M059J (cell line): Measurements from ENCODE around the gene TMEM242. TPM values are rescaled to one million over a fixed set of nuclear protein-coding genes. Genes with fewer than 3 reads are reported as not detected.

ENCODE experiments used
- DNase-seq: peaks from one replicate; pipeline ENCODE4 v3.0.0-alpha.2; 2012; ENCODE audit warnings: low read depth
- total RNA-seq: library from RNA; depleted of rRNA; stranded (reverse); fragments of >200 nt; shearing (Covaris generic); gene quantifications from 2 replicates; pipeline ENCODE4 v1.2.3, GENCODE V29; 2014

Gene TMEM242
- total RNA-seq, 1 experiment from 2014 or later, result 11.8 TPM

- no peak for DNase-seq
Measured at GRCh38 chr6:157271911-157272310, 51.4 kb downstream of the TMEM242 start.

- DNase-seq, result no peak
Measured at GRCh38 chr6:157271441-157271840, 51.9 kb downstream of the TMEM242 start.

GRCh38 chr6:157270916-157271315 lies 52.4 kb downstream of the TMEM242 start:
- DNase-seq, result no peak

GRCh38 chr6:157270308-157270707 lies 53.0 kb downstream of the TMEM242 start:
- DNase-seq, result no peak

- peak; percentile 38 for DNase-seq
Measured at GRCh38 chr6:157269261-157269794, 54.0 kb downstream of the TMEM242 start.

GRCh38 chr6:157268835-157269234 lies 54.5 kb downstream of the TMEM242 start:
- no peak for DNase-seq

- DNase-seq, result no peak
Measured at GRCh38 chr6:157268396-157268795, 54.9 kb downstream of the TMEM242 start.

- no peak for DNase-seq
Measured at GRCh38 chr6:157267654-157268053, 55.7 kb downstream of the TMEM242 start.

GRCh38 chr6:157267109-157267611 lies 56.2 kb downstream of the TMEM242 start:
- no peak for DNase-seq

GRCh38 chr6:157266274-157267101 lies 56.8 kb downstream of the TMEM242 start:
- no peak for DNase-seq

- DNase-seq, result no peak
Measured at GRCh38 chr6:157265635-157266034, 57.7 kb downstream of the TMEM242 start.

- no peak for DNase-seq
Measured at GRCh38 chr6:157265186-157265585, 58.1 kb downstream of the TMEM242 start.

GRCh38 chr6:157264701-157265100 lies 58.6 kb downstream of the TMEM242 start:
- no peak for DNase-seq

- peak; percentile 22 for DNase-seq
Measured at GRCh38 chr6:157263881-157264397, 59.4 kb downstream of the TMEM242 start.

- DNase-seq, result no peak
Measured at GRCh38 chr6:157263146-157263545, 60.2 kb downstream of the TMEM242 start.

GRCh38 chr6:157261606-157262005 lies 61.7 kb downstream of the TMEM242 start:
- no peak for DNase-seq

GRCh38 chr6:157260735-157261410 lies 62.4 kb downstream of the TMEM242 start:
- no peak for DNase-seq

GRCh38 chr6:157259443-157259842 lies 63.9 kb downstream of the TMEM242 start:
- DNase-seq, result no peak

GRCh38 chr6:157258878-157259277 lies 64.4 kb downstream of the TMEM242 start:
- DNase-seq, result no peak

- no peak for DNase-seq
Measured at GRCh38 chr6:157255079-157255478, 68.2 kb downstream of the TMEM242 start.

GRCh38 chr6:157254538-157254937 lies 68.8 kb downstream of the TMEM242 start:
- no peak for DNase-seq

- no peak for DNase-seq
Measured at GRCh38 chr6:157253699-157254098, 69.6 kb downstream of the TMEM242 start.
